Gastroesophageal sphincter (tissue), 3 donors: ENCODE data around the gene SYNGAP1.
A peak's percentile ranks its signal among the peaks of the same experiment; 100 is the strongest.

ENCODE experiments used
- CTCF ChIP-seq, 4 experiments: fragments of 200-600 bp in 2 of 4; fragments of 450-650 bp in 2 of 4; sonication (generic) in 1 of 4; IDR thresholded peaks; one replicate each; pipeline ENCODE4 v1.5.1; 2017 to 2019; ENCODE audit warnings: antibody characterized with exemption in 4 of 4, mild to moderate bottlenecking in 2 of 4, moderate library complexity in 2 of 4
- POLR2A ChIP-seq, 2 donors: fragments of 450-650 bp; IDR thresholded peaks; one replicate each; pipeline ENCODE4 v1.6.1; 2017; ENCODE audit warnings: antibody characterized with exemption in 2 of 2, mild to moderate bottlenecking in 2 of 2, moderate library complexity in 1 of 2
- POLR2AphosphoS5 ChIP-seq: sonication (generic); formaldehyde crosslinking; IDR thresholded peaks from one replicate; pipeline ENCODE4 v1.6.1; 2017; ENCODE audit warnings: antibody characterized with exemption

DNA sequence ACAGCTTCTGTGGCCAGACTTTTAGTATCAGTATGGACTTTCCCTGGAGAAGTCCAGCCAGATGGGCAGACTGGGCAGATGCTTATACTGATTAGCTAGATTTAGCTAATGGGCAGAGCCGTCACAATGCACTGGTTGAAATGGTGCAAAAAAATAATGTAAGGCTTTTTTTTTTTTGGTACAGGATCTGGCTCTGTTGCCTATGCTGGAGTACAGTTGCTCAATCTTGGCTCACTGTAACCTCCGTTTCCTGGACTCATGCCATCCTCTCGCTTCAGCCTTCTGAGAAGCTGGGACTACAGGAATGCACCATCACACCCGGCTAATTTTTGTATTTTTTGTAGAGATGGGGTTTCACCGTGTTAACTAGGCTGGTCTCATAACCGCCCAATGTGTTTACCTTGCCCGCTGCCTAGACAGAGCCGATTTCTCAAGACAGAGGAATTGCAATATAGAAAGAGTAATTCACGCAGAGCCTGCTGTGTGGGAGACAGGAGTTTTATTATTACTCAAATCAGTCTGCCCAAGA lies 44.7 kb upstream of the SYNGAP1 start:
- TF ChIP-seq CTCF (IDR thresholded peaks at IDR 0.05): no peak
- TF ChIP-seq POLR2A (IDR thresholded peaks at IDR 0.05): no peak
- TF ChIP-seq POLR2AphosphoS5: peak; percentile 76
